ENCODE data around the gene DRAM1.

Gene DRAM1

GRCh38 chr12:101940400-101940950 lies 63.1 kb downstream of the DRAM1 start:
- no peak for DNase-seq (ENCODE audit: low read depth in 2 of 2, low spot score in 1 of 2)

- no peak for DNase-seq (ENCODE audit: low read depth in 2 of 2, low spot score in 1 of 2)
Measured at GRCh38 chr12:101941306-101942249, 64.2 kb downstream of the DRAM1 start.

- DNase-seq (ENCODE audit: low read depth in 2 of 2, low spot score in 1 of 2): no peak
Measured at GRCh38 chr12:101942250-101942605, 64.8 kb downstream of the DRAM1 start.

GRCh38 chr12:101945369-101946232 lies 68.2 kb downstream of the DRAM1 start:
- no peak for DNase-seq (ENCODE audit: low read depth in 2 of 2, low spot score in 1 of 2)

GRCh38 chr12:101946233-101946611 lies 68.8 kb downstream of the DRAM1 start:
- DNase-seq (ENCODE audit: low read depth in 2 of 2, low spot score in 1 of 2): no peak

GRCh38 chr12:101947316-101947715 lies 69.9 kb downstream of the DRAM1 start:
- no peak for DNase-seq (ENCODE audit: low read depth in 2 of 2, low spot score in 1 of 2)

GRCh38 chr12:101948365-101948764 lies 71.0 kb downstream of the DRAM1 start:
- DNase-seq (ENCODE audit: low read depth in 2 of 2, low spot score in 1 of 2): no peak

GRCh38 chr12:101951002-101951670 lies 73.8 kb downstream of the DRAM1 start:
- DNase-seq (ENCODE audit: low read depth in 2 of 2, low spot score in 1 of 2): no peak

- no peak for DNase-seq (ENCODE audit: low read depth in 2 of 2, low spot score in 1 of 2)
Measured at GRCh38 chr12:101954113-101954512, 76.7 kb downstream of the DRAM1 start.

- DNase-seq (ENCODE audit: low read depth in 2 of 2, low spot score in 1 of 2): no peak
Measured at GRCh38 chr12:101954676-101955075, 77.3 kb downstream of the DRAM1 start.

- DNase-seq (ENCODE audit: low read depth in 2 of 2, low spot score in 1 of 2): no peak
Measured at GRCh38 chr12:101957252-101957959, 80.0 kb downstream of the DRAM1 start.

GRCh38 chr12:101959607-101960006 lies 82.2 kb downstream of the DRAM1 start:
- DNase-seq (ENCODE audit: low read depth in 2 of 2, low spot score in 1 of 2): no peak

GRCh38 chr12:101962486-101962885 lies 85.1 kb downstream of the DRAM1 start:
- no peak for DNase-seq (ENCODE audit: low read depth in 2 of 2, low spot score in 1 of 2)

- no peak for DNase-seq (ENCODE audit: low read depth in 2 of 2, low spot score in 1 of 2)
Measured at GRCh38 chr12:101963697-101964096, 86.3 kb downstream of the DRAM1 start.

- DNase-seq (ENCODE audit: low read depth in 2 of 2, low spot score in 1 of 2): no peak
Measured at GRCh38 chr12:101966496-101966895, 89.1 kb downstream of the DRAM1 start.

- DNase-seq (ENCODE audit: low read depth in 2 of 2, low spot score in 1 of 2): no peak
Measured at GRCh38 chr12:101967506-101967905, 90.1 kb downstream of the DRAM1 start.

GRCh38 chr12:101968770-101969169 lies 91.4 kb downstream of the DRAM1 start:
- DNase-seq (ENCODE audit: low read depth in 2 of 2, low spot score in 1 of 2): no peak

All from stimulated activated CD8-positive, alpha-beta memory T cell treated with anti-CD3 and anti-CD28 coated beads, Interleukin-4, amount 100 ng/mL, for 4 hours (primary cell).